GM12878 (cell line): Measurements from ENCODE around the gene NR2F6. TPM values are rescaled to one million over a fixed set of nuclear protein-coding genes. Genes with fewer than 3 reads are reported as not detected.

Source experiments
- CBFB ChIP-seq: IDR thresholded peaks from 2 replicates; pipeline ENCODE4 v1.6.1; 2016; ENCODE audit warnings: antibody characterized with exemption, low read depth
- CBX3 ChIP-seq: fragments of 200-600 bp; sonication (generic); IDR thresholded peaks from 2 replicates; pipeline ENCODE4 v1.6.1; 2016; ENCODE audit warnings: low read depth, borderline replicate concordance
- CREB1 ChIP-seq: IDR thresholded peaks from 2 replicates; pipeline ENCODE4 v1.6.1; 2012; ENCODE audit warnings: low read depth, mild to moderate bottlenecking, inconsistent platforms
- ETV6 ChIP-seq, 2 experiments: fragments of 450-650 bp in 1 of 2; IDR thresholded peaks in 1 of 2; conservative IDR thresholded peaks in 1 of 2; 2 replicates each; pipeline ENCODE4 v1.6.1; 2014; ENCODE audit warnings: antibody characterized with exemption in 1 of 2, borderline replicate concordance in 1 of 2, low read depth in 1 of 2, mild to moderate bottlenecking in 1 of 2, moderate library complexity in 1 of 2
- IKZF1 ChIP-seq: fragments of 450-650 bp; conservative IDR thresholded peaks from 2 replicates; pipeline ENCODE4 v1.6.1; 2017; ENCODE audit warnings: antibody characterized with exemption, mild to moderate bottlenecking
- KLF5 ChIP-seq: fragments of 450-650 bp; IDR thresholded peaks from 2 replicates; pipeline ENCODE4 v1.6.1; 2014; ENCODE audit warnings: mild to moderate bottlenecking; ENCODE audit not compliant: partially characterized antibody
- MEF2A ChIP-seq: IDR thresholded peaks from 2 replicates; pipeline ENCODE4 v1.6.1; 2011; ENCODE audit warnings: low read depth, mild to moderate bottlenecking, low read length, moderate library complexity; ENCODE audit not compliant: insufficient read depth
- MYB ChIP-seq: fragments of 150-350 bp; IDR thresholded peaks from 2 replicates; pipeline ENCODE4 v1.6.1; 2014; ENCODE audit warnings: mild to moderate bottlenecking, low read depth, low read length, borderline replicate concordance
- NR2C2 ChIP-seq: IDR thresholded peaks from 2 replicates; pipeline ENCODE4 v1.6.1; 2011; ENCODE audit warnings: borderline replicate concordance, low read depth; ENCODE audit not compliant: control insufficient read depth, insufficient read length
- NRF1 ChIP-seq: conservative IDR thresholded peaks from 2 replicates; pipeline ENCODE4 v1.6.1; 2011; ENCODE audit warnings: mild to moderate bottlenecking, low read depth, low read length, improper control_type of control experiment
- PAX5 ChIP-seq: IDR thresholded peaks from 2 replicates; pipeline ENCODE4 v1.6.1; 2011; ENCODE audit warnings: low read depth, low read length, borderline replicate concordance
- POLR2AphosphoS5 ChIP-seq: IDR thresholded peaks from 2 replicates; pipeline ENCODE4 v1.6.1; 2011; ENCODE audit warnings: mild to moderate bottlenecking, low read length, inconsistent platforms
- SP1 ChIP-seq: IDR thresholded peaks from one replicate; pipeline ENCODE4 v1.6.1; 2011; ENCODE audit warnings: low read depth, low read length
- SREBF2 ChIP-seq: IDR thresholded peaks from 2 replicates; pipeline ENCODE4 v1.6.1; 2012; ENCODE audit warnings: mild to moderate bottlenecking, low read length
- STAT1 ChIP-seq: fragments of 450-650 bp; conservative IDR thresholded peaks from 2 replicates; pipeline ENCODE4 v1.6.1; 2014; ENCODE audit warnings: antibody characterized with exemption, mild to moderate bottlenecking
- STAT3 ChIP-seq: IDR thresholded peaks from 2 replicates; pipeline ENCODE4 v1.6.1; 2011; ENCODE audit warnings: low read depth, low read length, improper control_type of control experiment
- TAF1 ChIP-seq: IDR thresholded peaks from 2 replicates; pipeline ENCODE4 v1.6.1; 2011; ENCODE audit warnings: mild to moderate bottlenecking, low read depth, low read length, borderline replicate concordance
- YY1 ChIP-seq: IDR thresholded peaks from 2 replicates; pipeline ENCODE4 v1.6.1; 2011; ENCODE audit warnings: low read depth, mild to moderate bottlenecking, low read length
- ZNF217 ChIP-seq: fragments of 450-650 bp; IDR thresholded peaks from 2 replicates; pipeline ENCODE4 v1.6.1; 2017; ENCODE audit warnings: antibody characterized with exemption, mild to moderate bottlenecking
- polyA plus RNA-seq, 11 experiments: library from polyadenylated mRNA; depleted of rRNA in 4 of 11; unstranded in 6 of 11; stranded (reverse) in 5 of 11; fragments of >200 nt; fragmentation: Nextera tagmentation in 4 of 11; fragmentation: Illumina TruSeq in 1 of 11; extraction: Ambion mirVana in 4 of 11; extraction: Trizol in 1 of 11; gene quantifications; 1 replicate in 1 of 11; 2 replicates in 10 of 11; pipeline versions ENCODE4 v1.2.1 to v1.2.3, GENCODE V29; 2011 to 2016; ENCODE audit warnings: inconsistent platforms in 2 of 11, missing spikeins in 2 of 11, low read depth in 1 of 11
- total RNA-seq, 4 experiments: library from RNA; depleted of rRNA in 3 of 4; stranded (reverse); fragments of >200 nt in 3 of 4; fragmentation: Illumina TruSeq in 1 of 4; extraction: Trizol in 1 of 4; gene quantifications; 2 replicates each; pipeline versions ENCODE4 v1.2.1 to v1.2.3, GENCODE V29; 2013 to 2021
- TF ChIP-seq, protein P1 (sequence below): fragments of 150-350 bp; IDR thresholded peaks from 2 replicates; pipeline ENCODE4 v1.6.1; 2014; ENCODE audit warnings: mild to moderate bottlenecking, low read depth, low read length
- TF ChIP-seq, protein P2 (sequence below): fragments of 450-650 bp; IDR thresholded peaks from 2 replicates; pipeline ENCODE4 v1.6.1; 2017; ENCODE audit warnings: antibody characterized with exemption, mild to moderate bottlenecking, moderate library complexity
- TF ChIP-seq, protein P3 (sequence below): fragments of 450-650 bp; IDR thresholded peaks from 2 replicates; pipeline ENCODE4 v1.6.1; 2016; ENCODE audit warnings: mild to moderate bottlenecking
- TF ChIP-seq, protein P4 (sequence below): fragments of 450-650 bp; IDR thresholded peaks from 2 replicates; pipeline ENCODE4 v1.6.1; 2017; ENCODE audit warnings: mild to moderate bottlenecking, low read depth, inconsistent platforms; ENCODE audit not compliant: poor library complexity, severe bottlenecking

The NR2F6 gene
- total and polyA plus RNA-seq, 10 of the 15 experiments (the other 5 are each of a cell fraction or from before 2014, with no cell fraction given): 0.18 to 15.5 (median 6.1) TPM

DNA sequence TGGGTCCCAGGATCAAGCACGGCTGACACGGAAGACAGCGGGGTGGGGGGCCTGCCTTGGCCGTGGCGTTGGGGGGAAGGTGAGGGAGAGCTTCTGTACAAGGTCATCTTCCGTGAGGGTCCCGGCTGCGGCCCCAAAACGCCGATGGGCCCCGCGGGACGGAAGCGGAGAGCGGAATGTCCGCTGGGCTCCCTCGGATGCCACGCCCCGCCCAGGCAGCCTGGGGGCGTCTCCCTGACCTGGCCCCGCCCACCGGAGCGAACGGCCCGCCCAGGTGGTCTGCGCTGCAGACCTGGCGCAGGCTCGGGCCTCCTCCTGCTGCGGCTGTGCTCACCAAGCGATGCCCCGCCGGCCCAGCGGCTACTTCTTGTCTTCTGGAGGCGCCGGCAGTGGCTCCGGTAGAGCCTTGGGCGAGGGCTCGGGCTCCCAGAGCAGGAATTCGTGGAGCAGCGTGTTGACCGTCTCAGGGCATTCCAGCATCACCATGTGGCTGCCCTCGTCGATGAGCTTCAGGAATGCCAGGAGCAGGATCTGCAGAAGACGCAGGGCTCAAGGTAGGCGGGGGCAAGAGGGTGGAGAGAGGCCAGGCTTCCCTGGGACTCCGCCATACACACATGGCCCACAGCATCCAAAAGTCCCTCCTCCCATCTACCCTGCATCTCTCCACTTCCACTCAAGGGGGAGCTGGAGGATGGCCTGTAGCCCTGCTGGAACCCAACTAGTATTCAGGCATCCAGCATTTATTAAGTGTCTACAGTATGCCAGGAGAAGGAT, 46.8 kb upstream of the NR2F6 start (continued):
- no peak for TF ChIP-seq STAT3
- peak; percentile 41; the same call in 1 of the 2 replicates for TF ChIP-seq POLR2AphosphoS5
- TF ChIP-seq ETV6 (conservative IDR thresholded peaks at IDR 0.05 in 1 of 2, IDR thresholded peaks at IDR 0.05 in 1 of 2; ENCODE audit: borderline replicate concordance in 1 of 2, low read depth in 1 of 2): no peak
- no peak for TF ChIP-seq CBX3
- peak; percentile 70; the same call in 1 of the 2 replicates for TF ChIP-seq YY1
- no peak for TF ChIP-seq MYB
- TF ChIP-seq SP1: peak; percentile 38
- TF ChIP-seq SREBF2: no peak
- no peak for TF ChIP-seq CREB1
- peak; percentile 58 for TF ChIP-seq IKZF1
- no peak for TF ChIP-seq MEF2A
- no peak; the same call in 1 of the 2 replicates for TF ChIP-seq STAT1
- TF ChIP-seq KLF5: peak; percentile 47
- no peak for TF ChIP-seq CBFB
- TF ChIP-seq NRF1: peak; percentile 20; the same call in 1 of the 2 replicates
- no peak for TF ChIP-seq PAX5
- TF ChIP-seq, protein P1, sequence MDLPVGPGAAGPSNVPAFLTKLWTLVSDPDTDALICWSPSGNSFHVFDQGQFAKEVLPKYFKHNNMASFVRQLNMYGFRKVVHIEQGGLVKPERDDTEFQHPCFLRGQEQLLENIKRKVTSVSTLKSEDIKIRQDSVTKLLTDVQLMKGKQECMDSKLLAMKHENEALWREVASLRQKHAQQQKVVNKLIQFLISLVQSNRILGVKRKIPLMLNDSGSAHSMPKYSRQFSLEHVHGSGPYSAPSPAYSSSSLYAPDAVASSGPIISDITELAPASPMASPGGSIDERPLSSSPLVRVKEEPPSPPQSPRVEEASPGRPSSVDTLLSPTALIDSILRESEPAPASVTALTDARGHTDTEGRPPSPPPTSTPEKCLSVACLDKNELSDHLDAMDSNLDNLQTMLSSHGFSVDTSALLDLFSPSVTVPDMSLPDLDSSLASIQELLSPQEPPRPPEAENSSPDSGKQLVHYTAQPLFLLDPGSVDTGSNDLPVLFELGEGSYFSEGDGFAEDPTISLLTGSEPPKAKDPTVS: no peak
- TF ChIP-seq, protein P2, sequence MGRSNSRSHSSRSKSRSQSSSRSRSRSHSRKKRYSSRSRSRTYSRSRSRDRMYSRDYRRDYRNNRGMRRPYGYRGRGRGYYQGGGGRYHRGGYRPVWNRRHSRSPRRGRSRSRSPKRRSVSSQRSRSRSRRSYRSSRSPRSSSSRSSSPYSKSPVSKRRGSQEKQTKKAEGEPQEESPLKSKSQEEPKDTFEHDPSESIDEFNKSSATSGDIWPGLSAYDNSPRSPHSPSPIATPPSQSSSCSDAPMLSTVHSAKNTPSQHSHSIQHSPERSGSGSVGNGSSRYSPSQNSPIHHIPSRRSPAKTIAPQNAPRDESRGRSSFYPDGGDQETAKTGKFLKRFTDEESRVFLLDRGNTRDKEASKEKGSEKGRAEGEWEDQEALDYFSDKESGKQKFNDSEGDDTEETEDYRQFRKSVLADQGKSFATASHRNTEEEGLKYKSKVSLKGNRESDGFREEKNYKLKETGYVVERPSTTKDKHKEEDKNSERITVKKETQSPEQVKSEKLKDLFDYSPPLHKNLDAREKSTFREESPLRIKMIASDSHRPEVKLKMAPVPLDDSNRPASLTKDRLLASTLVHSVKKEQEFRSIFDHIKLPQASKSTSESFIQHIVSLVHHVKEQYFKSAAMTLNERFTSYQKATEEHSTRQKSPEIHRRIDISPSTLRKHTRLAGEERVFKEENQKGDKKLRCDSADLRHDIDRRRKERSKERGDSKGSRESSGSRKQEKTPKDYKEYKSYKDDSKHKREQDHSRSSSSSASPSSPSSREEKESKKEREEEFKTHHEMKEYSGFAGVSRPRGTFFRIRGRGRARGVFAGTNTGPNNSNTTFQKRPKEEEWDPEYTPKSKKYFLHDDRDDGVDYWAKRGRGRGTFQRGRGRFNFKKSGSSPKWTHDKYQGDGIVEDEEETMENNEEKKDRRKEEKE: no peak
- no peak for TF ChIP-seq NR2C2
- TF ChIP-seq, protein P3, sequence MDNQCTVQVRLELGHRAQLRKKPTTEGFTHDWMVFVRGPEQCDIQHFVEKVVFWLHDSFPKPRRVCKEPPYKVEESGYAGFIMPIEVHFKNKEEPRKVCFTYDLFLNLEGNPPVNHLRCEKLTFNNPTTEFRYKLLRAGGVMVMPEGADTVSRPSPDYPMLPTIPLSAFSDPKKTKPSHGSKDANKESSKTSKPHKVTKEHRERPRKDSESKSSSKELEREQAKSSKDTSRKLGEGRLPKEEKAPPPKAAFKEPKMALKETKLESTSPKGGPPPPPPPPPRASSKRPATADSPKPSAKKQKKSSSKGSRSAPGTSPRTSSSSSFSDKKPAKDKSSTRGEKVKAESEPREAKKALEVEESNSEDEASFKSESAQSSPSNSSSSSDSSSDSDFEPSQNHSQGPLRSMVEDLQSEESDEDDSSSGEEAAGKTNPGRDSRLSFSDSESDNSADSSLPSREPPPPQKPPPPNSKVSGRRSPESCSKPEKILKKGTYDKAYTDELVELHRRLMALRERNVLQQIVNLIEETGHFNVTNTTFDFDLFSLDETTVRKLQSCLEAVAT: no peak
- TF ChIP-seq, protein P4, sequence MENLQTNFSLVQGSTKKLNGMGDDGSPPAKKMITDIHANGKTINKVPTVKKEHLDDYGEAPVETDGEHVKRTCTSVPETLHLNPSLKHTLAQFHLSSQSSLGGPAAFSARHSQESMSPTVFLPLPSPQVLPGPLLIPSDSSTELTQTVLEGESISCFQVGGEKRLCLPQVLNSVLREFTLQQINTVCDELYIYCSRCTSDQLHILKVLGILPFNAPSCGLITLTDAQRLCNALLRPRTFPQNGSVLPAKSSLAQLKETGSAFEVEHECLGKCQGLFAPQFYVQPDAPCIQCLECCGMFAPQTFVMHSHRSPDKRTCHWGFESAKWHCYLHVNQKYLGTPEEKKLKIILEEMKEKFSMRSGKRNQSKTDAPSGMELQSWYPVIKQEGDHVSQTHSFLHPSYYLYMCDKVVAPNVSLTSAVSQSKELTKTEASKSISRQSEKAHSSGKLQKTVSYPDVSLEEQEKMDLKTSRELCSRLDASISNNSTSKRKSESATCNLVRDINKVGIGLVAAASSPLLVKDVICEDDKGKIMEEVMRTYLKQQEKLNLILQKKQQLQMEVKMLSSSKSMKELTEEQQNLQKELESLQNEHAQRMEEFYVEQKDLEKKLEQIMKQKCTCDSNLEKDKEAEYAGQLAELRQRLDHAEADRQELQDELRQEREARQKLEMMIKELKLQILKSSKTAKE: no peak
- no peak for TF ChIP-seq ZNF217
- TF ChIP-seq TAF1: 0 out of 2 replicates have a peak, but pooled peaks have one; percentile 9
